Psoas muscle (tissue), 8 donors: ENCODE measurements around the gene AQP5. TPM values are rescaled to one million over a fixed set of nuclear protein-coding genes. Genes with fewer than 3 reads are reported as not detected.

Experiments used
- ATAC-seq, 4 donors: fragments of 200-7000 bp; cut with Tn5 transposase; one replicate each; pipeline ENCODE4 v1.9.1; 2020; ENCODE audit warnings: moderate library complexity in 3 of 4, mild to moderate bottlenecking in 2 of 4
- DNase-seq, 2 donors: peaks; one replicate each; pipeline ENCODE4 v3.0.0-alpha.2; 2020
- H3K27ac ChIP-seq: fragments of 200-600 bp; one replicate; pipeline ENCODE4 v1.8.0; 2022
- H3K27me3 ChIP-seq, 3 donors: fragments of 200-600 bp in 1 of 3; one replicate each; pipeline versions ENCODE4 v1.6.1 to v1.8.0; 2013 to 2022; ENCODE audit warnings: low read length in 2 of 3, mild to moderate bottlenecking in 2 of 3, moderate library complexity in 1 of 3; ENCODE audit not compliant: insufficient read depth in 3 of 3
- H3K36me3 ChIP-seq, 2 donors: fragments of 200-600 bp in 1 of 2; one replicate each; pipeline versions ENCODE4 v1.6.1 to v1.8.0; 2013 to 2022; ENCODE audit warnings: low read depth in 1 of 2, mild to moderate bottlenecking in 1 of 2, moderate library complexity in 1 of 2; ENCODE audit not compliant: insufficient read depth in 1 of 2
- H3K4me1 ChIP-seq: fragments of 200-600 bp; one replicate; pipeline ENCODE4 v1.8.0; 2022
- H3K4me3 ChIP-seq: fragments of 200-600 bp; one replicate; pipeline ENCODE4 v1.8.0; 2022; ENCODE audit warnings: mild to moderate bottlenecking
- H3K9me3 ChIP-seq: fragments of 200-600 bp; one replicate; pipeline ENCODE4 v1.8.0; 2022
- CTCF ChIP-seq: fragments of 200-600 bp; IDR thresholded peaks from one replicate; pipeline ENCODE4 v1.8.0; 2022; ENCODE audit warnings: antibody characterized with exemption
- WGBS, 3 donors: extraction: QIAGEN DNeasy Blood & Tissue Kit; methylation state at CpG; one replicate each; pipeline versions ENCODE4 v1.1.6 to v1.1.7; 2013; 5-methylcytosine and 5-hydroxymethylcytosine counted together
- intact Hi-C, 2 donors: fragments of 100-400 bp; cut with DNase I; formaldehyde crosslinking; loops; one replicate each; pipeline versions ENCODE4 v1.11.0 to v1.14.2; 2022
- polyA plus RNA-seq, 3 donors: library from polyadenylated mRNA; stranded (reverse); fragments of 200-250 nt; gene quantifications; one replicate each; pipeline ENCODE4 v1.2.3, GENCODE V29; 2013
- total RNA-seq, 4 donors: library from RNA; stranded (reverse); fragmentation: NEBNext Ultra II Directional in 2 of 4; extraction: Animal tissue kit (Norgen Biotek cat#: 25700) in 2 of 4; gene quantifications; one replicate each; pipeline versions ENCODE4 v1.2.1 to v1.2.4, GENCODE V29; 2021 to 2023
- donor health status: healthy with polysubstance abuse.
- donor health status: DM: no; HTN: no; CAD: no; lungs with moderate emphysema.
- donor health status: Bipolar disorder and iron deficiency.
- donor health status: healthy.
- donor health status: DM: yes; HTN: yes; CAD: no.
- donor health status: DM: no; HTN: no; CAD: no.
- donor health status: DM: no; HTN: no; CAD: no.
- donor health status: DM: yes; HTN: yes; CAD: no.

Gene AQP5
- total and polyA plus RNA-seq, 7 donors: 0.05 TPM; not detected in 6

- ATAC-seq (no peak), DNase-seq (no peak)
- Histone ChIP-seq H3K27me3 (peaks cover 0 to 24% (median 0%) of the 10 kb centered on the region in 3 donors), H3K27ac (no peak overlapping the region), H3K4me3 (no peak overlapping the region), H3K36me3 (no peaks in the 10 kb centered on the region), H3K4me1 (no peaks in the 10 kb centered on the region), H3K9me3 (no peaks in the 10 kb centered on the region)
- intact Hi-C loops: loop anchor here (5.0 to 10.0 kb wide), 2 partner anchors 84 to 201 kb away; partner anchors contain the start of gene ASIC1 (in 1 of the 2)
- no peak for TF ChIP-seq CTCF
- WGBS, 3 donors: 81 to 86% (median 85%) methylated on average over 17 to 19 of the region's 19 CpGs
These were observed 11.7 kb downstream of the AQP5 start for GRCh38 chr12:49973361-49973830.

GRCh38 chr12:49974231-49974675 is 12.6 kb downstream of the AQP5 start:
- Histone ChIP-seq H3K4me3 (no peak overlapping the region), H3K9me3 (no peaks in the 10 kb centered on the region), H3K4me1 (no peaks in the 10 kb centered on the region), H3K27me3 (peaks cover 0 to 15% (median 0%) of the 10 kb centered on the region in 3 donors), H3K27ac (no peak overlapping the region), H3K36me3 (no peaks in the 10 kb centered on the region)
- DNase-seq: peak; percentile 69 to 79
- WGBS, 3 donors: 33 to 37% (median 33%) methylated on average over 15 of the region's 15 CpGs
- intact Hi-C loops: loop anchor here (5.0 to 10.0 kb wide), 2 partner anchors 83 to 201 kb away; partner anchors contain the start of gene ASIC1 (in 1 of the 2)
- peak; percentile 70 to 85 (median 82) for ATAC-seq
- TF ChIP-seq CTCF: peak; percentile 42

GRCh38 chr12:49974677-49975317 is 13.1 kb downstream of the AQP5 start:
- H3K4me1 ChIP-seq: no peaks in the 10 kb centered on the region
- peak in 1 of 4 donors; percentile 15 for ATAC-seq
- no peak overlapping the region for H3K4me3 ChIP-seq
- no peaks in the 10 kb centered on the region for H3K36me3 ChIP-seq
- peaks cover 0 to 10% (median 0%) of the 10 kb centered on the region in 3 donors for H3K27me3 ChIP-seq
- no peak overlapping the region for H3K27ac ChIP-seq
- TF ChIP-seq CTCF: no peak
- 54 to 64% (median 60%) methylated on average over 8 of the region's 8 CpGs for WGBS, 3 donors
- intact Hi-C loops: loop anchor here (5.0 to 10.0 kb wide), 2 partner anchors 83 to 200 kb away; partner anchors contain the start of gene ASIC1 (in 1 of the 2)
- peak in 1 of 2 donors; percentile 19 for DNase-seq
- no peaks in the 10 kb centered on the region for H3K9me3 ChIP-seq

GRCh38 chr12:49975318-49975761 is 13.7 kb downstream of the AQP5 start:
- Histone ChIP-seq H3K36me3 (no peaks in the 10 kb centered on the region), H3K4me1 (no peaks in the 10 kb centered on the region), H3K9me3 (no peaks in the 10 kb centered on the region), H3K27me3 (peaks cover 0 to 4% (median 0%) of the 10 kb centered on the region in 3 donors), H3K4me3 (no peak overlapping the region), H3K27ac (no peak overlapping the region)
- no peak for ATAC-seq
- intact Hi-C loops: loop anchor here in 1 of 2 donors (10.0 kb wide), 1 partner anchor 199 kb away; no protein-coding TSS in a partner anchor
- no peak for TF ChIP-seq CTCF
- 72 to 75% (median 73%) methylated on average over 17 of the region's 17 CpGs for WGBS, 3 donors
- peak in 1 of 2 donors; percentile 45 for DNase-seq
